ENCODE data around the gene GDF2.

DNA sequence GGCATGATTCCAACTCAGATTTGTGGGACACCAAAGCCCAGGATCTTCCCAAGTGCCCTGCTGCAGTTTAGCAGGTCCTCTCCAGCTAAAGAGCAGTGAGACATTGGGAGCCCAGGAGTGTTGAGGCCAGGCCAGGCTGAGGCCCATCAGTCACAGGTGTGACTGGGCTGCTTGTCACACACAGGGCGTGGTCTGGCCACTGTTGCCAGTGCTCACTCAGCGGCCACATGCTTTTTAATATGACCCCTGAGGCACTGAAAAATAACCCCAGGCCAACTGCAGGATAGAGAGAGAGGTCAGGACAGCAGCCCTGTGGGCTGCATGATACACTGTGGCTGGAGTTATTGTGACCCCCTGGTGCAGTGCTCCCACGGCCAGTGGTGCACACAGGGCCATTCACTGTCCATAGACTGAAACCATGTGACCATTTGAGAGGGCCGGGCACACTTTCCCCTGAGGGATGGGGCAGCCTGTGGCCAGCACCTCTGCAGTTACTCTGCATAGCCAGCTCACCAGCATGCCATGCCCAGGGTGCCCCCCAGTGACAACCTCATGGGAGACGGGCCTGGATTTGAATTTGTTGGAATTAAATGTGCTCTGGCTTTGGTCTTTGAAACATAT, 4.2 kb downstream of the GDF2 start:
- TF ChIP-seq EZH2 (IDR thresholded peaks at IDR 0.05; ENCODE audit: insufficient read depth, poor library complexity, severe bottlenecking) (no peak), EZH2phosphoT487 (IDR thresholded peaks at IDR 0.05; ENCODE audit: insufficient read depth, low read depth) (no peak)

All from GM23248 (cell line).